Measurements from ENCODE around the gene VCL.

DNA sequence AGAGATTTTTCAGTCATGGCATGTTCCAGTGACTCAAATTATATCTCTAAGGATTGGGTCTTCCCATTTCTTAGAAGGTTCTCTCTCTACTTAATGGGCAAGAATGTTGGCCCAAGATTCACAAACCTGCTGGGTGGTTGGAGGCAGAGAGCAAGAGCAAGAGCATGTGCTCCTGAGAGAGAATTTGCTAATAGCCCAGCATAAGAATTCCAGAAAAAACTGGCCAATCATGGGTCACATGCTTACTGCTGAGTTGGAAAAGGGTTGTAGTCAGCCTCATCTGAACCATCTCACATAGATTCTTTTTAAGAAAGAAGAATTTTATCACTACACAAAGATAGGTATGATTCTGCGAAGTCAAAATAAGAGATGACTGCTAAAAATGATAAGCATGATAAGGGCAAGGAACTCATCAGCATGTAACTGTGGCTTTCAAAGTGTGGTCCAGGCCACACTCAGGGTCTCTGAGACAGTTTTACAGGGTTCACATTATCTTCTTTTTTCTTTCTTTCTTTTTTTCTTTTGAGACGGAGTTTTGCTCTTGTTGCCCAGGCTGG lies 8.2 kb upstream of the VCL start:
- TF ChIP-seq CTCF (IDR thresholded peaks at IDR 0.05) = no peak
- no peak for TF ChIP-seq POLR2A (IDR thresholded peaks at IDR 0.05)
- no peak for TF ChIP-seq POLR2AphosphoS5 (IDR thresholded peaks at IDR 0.05)
- TF ChIP-seq EP300 (IDR thresholded peaks at IDR 0.05) = no peak

Data from suprapubic skin (tissue), 4 donors.